ENCODE results near the gene CBFA2T3.

DNA sequence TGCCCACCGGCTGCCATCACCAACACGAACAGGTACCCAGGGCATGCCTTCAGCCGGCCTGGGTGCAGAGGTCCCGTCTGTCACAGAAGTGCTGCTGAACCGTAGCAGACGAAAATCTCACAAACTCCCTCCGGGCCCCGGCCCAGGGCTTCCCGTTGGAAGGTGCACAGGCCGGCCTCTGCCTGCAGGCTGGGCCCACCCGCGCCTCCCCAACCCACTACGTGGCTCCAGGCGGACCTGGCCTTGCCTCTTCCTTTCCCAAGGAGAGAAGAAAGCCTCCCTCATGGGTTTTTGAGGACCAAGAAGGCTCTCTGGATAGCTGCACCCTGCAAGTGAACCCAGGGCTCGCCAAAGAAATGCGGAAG lies 65.1 kb downstream of the CBFA2T3 start:
- TF ChIP-seq, protein P1, sequence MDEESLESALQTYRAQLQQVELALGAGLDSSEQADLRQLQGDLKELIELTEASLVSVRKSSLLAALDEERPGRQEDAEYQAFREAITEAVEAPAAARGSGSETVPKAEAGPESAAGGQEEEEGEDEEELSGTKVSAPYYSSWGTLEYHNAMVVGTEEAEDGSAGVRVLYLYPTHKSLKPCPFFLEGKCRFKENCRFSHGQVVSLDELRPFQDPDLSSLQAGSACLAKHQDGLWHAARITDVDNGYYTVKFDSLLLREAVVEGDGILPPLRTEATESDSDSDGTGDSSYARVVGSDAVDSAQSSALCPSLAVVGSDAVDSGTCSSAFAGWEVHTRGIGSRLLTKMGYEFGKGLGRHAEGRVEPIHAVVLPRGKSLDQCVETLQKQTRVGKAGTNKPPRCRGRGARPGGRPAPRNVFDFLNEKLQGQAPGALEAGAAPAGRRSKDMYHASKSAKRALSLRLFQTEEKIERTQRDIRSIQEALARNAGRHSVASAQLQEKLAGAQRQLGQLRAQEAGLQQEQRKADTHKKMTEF (CRISPR knock-in tag; IDR thresholded peaks at IDR 0.05), result no peak
- no peak for TF ChIP-seq EZH2 (conservative IDR thresholded peaks at IDR 0.05; ENCODE audit: low read depth, low read length)

All from HepG2 (cell line).